Esophagus (tissue), 2 donors: ENCODE measurements around the gene ADPRH. TPM values are rescaled to one million over a fixed set of nuclear protein-coding genes. Genes with fewer than 3 reads are reported as not detected.
"Not testable (repeated sequence)": the region's sequence is repeated elsewhere in the genome, so short reads cannot be mapped to it uniquely, and the experiment has no call there.

Source experiments
- H3K27ac ChIP-seq, 2 donors: one replicate each; pipeline ENCODE4 v1.5.1; 2013; ENCODE audit warnings: low read depth in 2 of 2, mild to moderate bottlenecking in 2 of 2, inconsistent platforms in 1 of 2, low read length in 1 of 2, moderate library complexity in 1 of 2
- H3K27me3 ChIP-seq, 2 donors: one replicate each; pipeline ENCODE4 v1.6.1; 2013; ENCODE audit warnings: low read length in 2 of 2, control low read depth in 1 of 2, mild to moderate bottlenecking in 1 of 2; ENCODE audit not compliant: insufficient read depth in 2 of 2, control insufficient read depth in 1 of 2
- H3K36me3 ChIP-seq, 2 donors: one replicate each; pipeline ENCODE4 v1.6.1; 2013; ENCODE audit warnings: low read length in 1 of 2; ENCODE audit not compliant: control insufficient read depth in 2 of 2, insufficient read depth in 2 of 2
- H3K4me1 ChIP-seq, 2 donors: one replicate each; pipeline ENCODE4 v1.6.1; 2013; ENCODE audit warnings: low read length in 1 of 2; ENCODE audit not compliant: control insufficient read depth in 2 of 2, insufficient read depth in 2 of 2
- H3K4me3 ChIP-seq, 2 donors: one replicate each; pipeline ENCODE4 v1.5.1; 2013; ENCODE audit warnings: low read length in 2 of 2, mild to moderate bottlenecking in 2 of 2, low read depth in 1 of 2, moderate library complexity in 1 of 2
- H3K9me3 ChIP-seq, 2 donors: one replicate each; pipeline ENCODE4 v1.6.1; 2013; ENCODE audit warnings: mild to moderate bottlenecking in 2 of 2, low read depth in 1 of 2, low read length in 1 of 2, moderate library complexity in 1 of 2; ENCODE audit not compliant: control insufficient read depth in 2 of 2, insufficient read depth in 1 of 2
- WGBS, 2 donors: extraction: QIAGEN DNeasy Blood & Tissue Kit; methylation state at CpG; one replicate each; pipeline ENCODE4 v1.1.7; 2013; 5-methylcytosine and 5-hydroxymethylcytosine counted together
- polyA plus RNA-seq, 2 donors: library from polyadenylated mRNA; stranded (reverse); fragments of 200-250 nt; gene quantifications; one replicate each; pipeline ENCODE4 v1.2.3, GENCODE V29; 2013
- donor health status: healthy with polysubstance abuse.
- donor health status: Bipolar disorder and iron deficiency.

The ADPRH gene
- polyA plus RNA-seq, 2 donors: 1.2 to 1.3 TPM

DNA sequence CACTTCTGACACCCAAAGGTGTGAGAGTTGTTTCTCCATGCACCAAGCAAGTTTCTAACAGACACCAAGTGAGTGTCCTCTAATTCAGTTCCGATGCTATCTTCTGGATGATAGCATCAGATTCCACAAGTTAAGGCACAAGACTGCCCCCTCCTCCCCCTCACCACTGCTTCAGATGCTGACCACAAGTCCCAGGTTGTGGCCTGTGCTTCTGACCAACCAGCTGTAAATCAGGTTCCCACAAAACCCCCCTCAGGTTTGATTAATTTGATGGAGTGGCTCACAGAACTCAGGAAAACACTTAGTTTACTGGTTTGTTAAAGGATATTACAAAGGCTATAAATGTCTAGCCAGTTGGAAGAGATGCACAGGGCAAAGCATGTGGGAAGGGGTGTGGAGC is 11.4 kb downstream of the ADPRH start:
- H3K36me3 ChIP-seq: no peaks in the 10 kb centered on the region
- H3K9me3 ChIP-seq: no peaks in the 10 kb centered on the region
- no peak overlapping the region for H3K4me3 ChIP-seq
- WGBS, 2 donors: 90 to 92% methylated on average over 1 of the region's 1 CpG
- no peaks in the 10 kb centered on the region for H3K4me1 ChIP-seq
- no peaks in the 10 kb centered on the region for H3K27me3 ChIP-seq
- H3K27ac ChIP-seq: no peak overlapping the region

- no peak overlapping the region for H3K27ac ChIP-seq
- no peaks in the 10 kb centered on the region for H3K9me3 ChIP-seq
- no peaks in the 10 kb centered on the region for H3K36me3 ChIP-seq
- H3K4me3 ChIP-seq: no peak overlapping the region
- WGBS, 2 donors: 48 to 60% methylated on average over 1 of the region's 1 CpG
- H3K4me1 ChIP-seq: no peaks in the 10 kb centered on the region
- H3K27me3 ChIP-seq: no peaks in the 10 kb centered on the region
Measured at GRCh38 chr3:119592861-119593260, 13.6 kb downstream of the ADPRH start.

DNA sequence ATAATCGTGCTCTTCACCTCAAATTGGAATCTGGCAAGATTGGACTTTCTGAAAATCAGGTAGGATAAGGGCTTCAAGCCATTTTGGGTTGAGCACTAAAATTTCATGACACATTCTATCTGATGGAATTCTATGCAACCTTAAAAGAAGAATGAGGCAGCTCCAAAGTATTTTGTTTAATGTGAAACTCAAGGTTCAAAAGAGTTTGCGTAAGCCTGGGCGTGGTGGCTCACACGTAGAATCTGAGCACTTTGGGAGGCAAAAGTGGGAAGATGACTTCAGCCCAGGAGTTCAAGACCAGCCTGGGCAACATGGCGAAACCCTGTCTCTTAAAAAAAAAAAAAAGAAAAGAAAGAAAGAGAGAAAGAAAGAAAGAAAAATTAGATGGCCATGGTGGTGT is 14.8 kb downstream of the ADPRH start:
- no peaks in the 10 kb centered on the region for H3K27me3 ChIP-seq
- WGBS, 2 donors: 75 to 92% methylated on average over 5 of the region's 5 CpGs

GRCh38 chr3:119594929-119595328 is 15.6 kb downstream of the ADPRH start:
- H3K9me3 ChIP-seq, H3K27me3 ChIP-seq, H3K4me1 ChIP-seq, H3K27ac ChIP-seq, H3K4me3 ChIP-seq, H3K36me3 ChIP-seq: not testable (repeated sequence)
- WGBS, 2 donors: 79 to 81% methylated on average over 1 of the region's 1 CpG

More for the DNA sequence above, 14.8 kb downstream of the ADPRH start:
- no peaks in the 10 kb centered on the region for H3K4me1 ChIP-seq
- no peaks in the 10 kb centered on the region for H3K36me3 ChIP-seq
- H3K9me3 ChIP-seq: no peaks in the 10 kb centered on the region
- H3K27ac ChIP-seq: no peak overlapping the region
- H3K4me3 ChIP-seq: no peak overlapping the region

- Histone ChIP-seq H3K27ac (no peak overlapping the region), H3K4me3 (no peak overlapping the region), H3K9me3 (no peaks in the 10 kb centered on the region), H3K36me3 (no peaks in the 10 kb centered on the region), H3K4me1 (peaks cover 0 to 2% of the 10 kb centered on the region in 2 donors), H3K27me3 (no peaks in the 10 kb centered on the region)
- 78 to 80% methylated on average over 7 of the region's 7 CpGs for WGBS, 2 donors
Measured at GRCh38 chr3:119595639-119596334, 16.5 kb downstream of the ADPRH start.

DNA sequence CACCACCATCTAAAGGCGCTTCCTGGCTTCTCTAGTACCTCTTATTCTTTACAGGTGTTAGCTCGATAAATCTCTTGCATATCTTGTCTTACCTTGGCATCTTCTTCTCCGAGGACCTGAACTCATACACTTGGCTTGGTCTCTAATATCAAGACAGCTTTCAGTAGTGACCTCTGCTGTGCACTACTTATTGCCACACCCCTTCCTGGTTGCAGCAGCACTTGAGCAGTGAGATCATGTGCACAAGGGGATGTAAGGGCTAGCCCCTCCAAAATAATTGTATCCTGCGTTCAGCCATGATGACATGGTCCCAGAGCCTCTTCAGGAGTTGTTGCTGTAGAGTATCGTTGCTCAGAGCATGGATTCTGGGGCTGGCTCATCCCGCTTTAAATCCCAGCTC is 17.1 kb downstream of the ADPRH start:
- H3K9me3 ChIP-seq: no peaks in the 10 kb centered on the region
- H3K4me3 ChIP-seq: no peak overlapping the region
- H3K36me3 ChIP-seq: no peaks in the 10 kb centered on the region
- 83 to 91% methylated on average over 6 of the region's 6 CpGs for WGBS, 2 donors
- no peak overlapping the region for H3K27ac ChIP-seq
- H3K27me3 ChIP-seq: no peaks in the 10 kb centered on the region
- peaks cover 0 to 2% of the 10 kb centered on the region in 2 donors for H3K4me1 ChIP-seq

- Histone ChIP-seq H3K4me1 (peaks cover 0 to 2% of the 10 kb centered on the region in 2 donors), H3K9me3 (no peaks in the 10 kb centered on the region), H3K27ac (no peak within 1 kb of the TSS), H3K36me3 (no peaks in the 10 kb centered on the region), H3K27me3 (no peaks in the 10 kb centered on the region), H3K4me3 (no peak within 1 kb of the TSS)
- WGBS, 2 donors: 49 to 56% methylated on average over 7 of the region's 7 CpGs
Measured at GRCh38 chr3:119597548-119598288, 18.4 kb downstream of the ADPRH start, which contains the start of gene PLA1A. Gene PLA1A, plus strand, starts transcription at chr3:119597885. Its CDS starts 29 bp downstream, at chr3:119597914.

GRCh38 chr3:119598410-119599098 is 19.3 kb downstream of the ADPRH start:
- no peaks in the 10 kb centered on the region for H3K36me3 ChIP-seq
- no peak overlapping the region for H3K4me3 ChIP-seq
- WGBS, 2 donors: 92 to 94% methylated on average over 1 of the region's 1 CpG
- no peaks in the 10 kb centered on the region for H3K27me3 ChIP-seq
- no peaks in the 10 kb centered on the region for H3K9me3 ChIP-seq
- H3K4me1 ChIP-seq: peaks cover 0 to 2% of the 10 kb centered on the region in 2 donors
- H3K27ac ChIP-seq: no peak overlapping the region

- Histone ChIP-seq H3K27me3 (no peaks in the 10 kb centered on the region), H3K27ac (no peak overlapping the region), H3K4me1 (peaks cover 0 to 2% of the 10 kb centered on the region in 2 donors), H3K9me3 (no peaks in the 10 kb centered on the region), H3K36me3 (no peaks in the 10 kb centered on the region), H3K4me3 (no peak overlapping the region)
- 88 to 94% methylated on average over 6 of the region's 6 CpGs for WGBS, 2 donors
Measured at GRCh38 chr3:119599558-119600174, 20.4 kb downstream of the ADPRH start.
